Stimulated activated CD8-positive, alpha-beta memory T cell treated with anti-CD3 and anti-CD28 coated beads, Interleukin-4, amount 100 ng/mL, for 48 hours (primary cell): ENCODE data around the gene STX1B.
A peak's percentile ranks its signal among the peaks of the same experiment; 100 is the strongest.
"Not testable (repeated sequence)": the region's sequence is repeated elsewhere in the genome, so short reads cannot be mapped to it uniquely, and the experiment has no call there.

ENCODE experiments used
- DNase-seq: peaks from one replicate; pipeline ENCODE4 v3.0.0-alpha.2; 2020

Gene STX1B

GRCh38 chr16:30948667-30949649, 61.5 kb downstream of the STX1B start, which contains the start of gene ORAI3:
Gene ORAI3 (plus strand): TSS chr16:30949068. CDS start chr16:30949290, 222 bp downstream.
- DNase-seq: peak; percentile 59

GRCh38 chr16:30947859-30948666, 62.4 kb downstream of the STX1B start:
- peak; percentile 37 for DNase-seq

GRCh38 chr16:30947541-30947858, 62.9 kb downstream of the STX1B start:
- DNase-seq: no peak

GRCh38 chr16:30946671-30947540, 63.5 kb downstream of the STX1B start:
- no peak for DNase-seq

GRCh38 chr16:30944352-30944751, 66.1 kb downstream of the STX1B start:
- no peak for DNase-seq

- no peak for DNase-seq
Measured at GRCh38 chr16:30942426-30942806, 68.0 kb downstream of the STX1B start.

- peak; percentile 80 for DNase-seq
Measured at GRCh38 chr16:30941600-30942425, 68.6 kb downstream of the STX1B start.

- DNase-seq: not testable (repeated sequence)
Measured at GRCh38 chr16:30939571-30939970, 70.9 kb downstream of the STX1B start.
